ENCODE measurements around the gene NEAT1. TPM values are rescaled to one million over a fixed set of nuclear protein-coding genes. Genes with fewer than 3 reads are reported as not detected.
A peak's percentile ranks its signal among the peaks of the same experiment; 100 is the strongest.

The NEAT1 gene
- total RNA-seq, 1 experiment from 2014 or later: 564 TPM

DNA sequence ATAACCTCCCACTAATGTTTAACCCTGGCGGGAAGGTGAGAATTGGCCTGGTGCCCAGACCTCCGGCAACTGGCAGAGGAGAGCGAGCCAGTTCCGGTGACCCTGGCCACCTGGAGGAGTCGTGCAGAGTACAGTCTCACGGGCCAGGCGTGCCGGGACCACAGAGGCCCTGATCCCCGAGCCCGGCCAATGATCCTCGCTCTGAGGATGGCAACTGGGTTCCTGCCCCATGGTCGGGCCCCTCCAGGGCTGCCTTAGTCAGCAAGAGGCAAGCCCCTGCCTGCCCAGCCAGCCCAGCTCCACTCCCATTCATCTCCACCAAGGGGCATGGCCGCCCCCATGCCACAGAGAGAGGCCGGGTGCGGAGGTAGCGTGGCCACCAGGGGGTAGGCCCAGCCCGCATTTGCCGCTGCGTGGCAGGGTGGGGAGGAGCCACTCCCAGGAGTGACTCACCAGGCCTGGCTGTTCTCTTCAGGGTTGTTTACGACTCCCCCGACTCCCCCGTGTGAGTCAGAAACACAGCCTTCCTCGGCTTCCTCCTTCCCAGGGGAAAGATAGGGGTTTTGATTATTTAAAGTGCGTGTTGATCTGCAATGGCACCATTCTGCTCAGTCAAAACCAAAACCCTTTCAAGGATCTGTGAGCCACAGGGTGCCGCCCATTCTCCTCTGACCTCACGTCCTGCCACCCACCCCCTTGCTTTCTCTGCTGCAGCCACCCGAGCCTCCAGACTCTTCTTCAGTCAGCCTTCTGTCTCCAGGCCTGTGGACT, 40.4 kb upstream of the NEAT1 start, which contains the start of gene SLC25A45:
Gene SLC25A45, minus strand, starts transcription at position 614 of the 771 bp plus-strand sequence. CDS start 695 bp downstream, outside the sequence.
- peaks cover 55 to 69% of the 10 kb centered on the region in 2 experiments for H3K4me1 ChIP-seq (ENCODE audit: control insufficient read depth in 1 of 2, insufficient read depth in 2 of 2, low read length in 2 of 2)
- RAD21 ChIA-PET (ENCODE audit: low non-redundant PET in 1 of 2, low total read pairs in 2 of 2, uncharacterized antibody in 2 of 2, unreplicated experiment in 2 of 2): interaction anchor here in 1 of 2 experiments (1.3 kb wide), 1 partner anchor 111 kb away, joined by 3 read pairs; no protein-coding TSS in a partner anchor
- CTCF ChIA-PET: interaction anchor here (0.6 to 1.9 kb wide), 7 partner anchors 34 to 129 kb away, joined by 3 to 8 read pairs (median 5); no protein-coding TSS in a partner anchor

More for the DNA sequence above, 40.4 kb upstream of the NEAT1 start, which contains the start of gene SLC25A45:
- peak within 1 kb of the TSS; percentile 31 for H2AFZ ChIP-seq (ENCODE audit: low read depth, low read length, poor library complexity, severe bottlenecking)
- intact Hi-C loops (cut with micrococcal nuclease): loop anchor here (1.0 to 5.0 kb wide), 5 partner anchors 16 to 190 kb away; partner anchors contain the start of genes FAM89B and ZNRD2
- H3K4me2 ChIP-seq (ENCODE audit: low read length): peak within 1 kb of the TSS; percentile 85
- H3K4me3 ChIP-seq (replicated peaks in 1 of 2; ENCODE audit: low read depth in 1 of 2, low read length in 2 of 2): peak within 1 kb of the TSS; percentile 46 to 55
- peak within 1 kb of the TSS; percentile 70 for H3K9ac ChIP-seq (ENCODE audit: low read length)
- DNase-seq (ENCODE audit: low read depth, low spot score): peak; percentile 92
- ATAC-seq: peak; percentile 83
- POLR2A ChIA-PET: interaction anchor here (0.8 to 2.9 kb wide), 12 partner anchors 9 to 126 kb away, joined by 3 to 20 read pairs (median 4); partner anchors contain the start of genes MALAT1 and NEAT1
- TF ChIP-seq, protein P1, sequence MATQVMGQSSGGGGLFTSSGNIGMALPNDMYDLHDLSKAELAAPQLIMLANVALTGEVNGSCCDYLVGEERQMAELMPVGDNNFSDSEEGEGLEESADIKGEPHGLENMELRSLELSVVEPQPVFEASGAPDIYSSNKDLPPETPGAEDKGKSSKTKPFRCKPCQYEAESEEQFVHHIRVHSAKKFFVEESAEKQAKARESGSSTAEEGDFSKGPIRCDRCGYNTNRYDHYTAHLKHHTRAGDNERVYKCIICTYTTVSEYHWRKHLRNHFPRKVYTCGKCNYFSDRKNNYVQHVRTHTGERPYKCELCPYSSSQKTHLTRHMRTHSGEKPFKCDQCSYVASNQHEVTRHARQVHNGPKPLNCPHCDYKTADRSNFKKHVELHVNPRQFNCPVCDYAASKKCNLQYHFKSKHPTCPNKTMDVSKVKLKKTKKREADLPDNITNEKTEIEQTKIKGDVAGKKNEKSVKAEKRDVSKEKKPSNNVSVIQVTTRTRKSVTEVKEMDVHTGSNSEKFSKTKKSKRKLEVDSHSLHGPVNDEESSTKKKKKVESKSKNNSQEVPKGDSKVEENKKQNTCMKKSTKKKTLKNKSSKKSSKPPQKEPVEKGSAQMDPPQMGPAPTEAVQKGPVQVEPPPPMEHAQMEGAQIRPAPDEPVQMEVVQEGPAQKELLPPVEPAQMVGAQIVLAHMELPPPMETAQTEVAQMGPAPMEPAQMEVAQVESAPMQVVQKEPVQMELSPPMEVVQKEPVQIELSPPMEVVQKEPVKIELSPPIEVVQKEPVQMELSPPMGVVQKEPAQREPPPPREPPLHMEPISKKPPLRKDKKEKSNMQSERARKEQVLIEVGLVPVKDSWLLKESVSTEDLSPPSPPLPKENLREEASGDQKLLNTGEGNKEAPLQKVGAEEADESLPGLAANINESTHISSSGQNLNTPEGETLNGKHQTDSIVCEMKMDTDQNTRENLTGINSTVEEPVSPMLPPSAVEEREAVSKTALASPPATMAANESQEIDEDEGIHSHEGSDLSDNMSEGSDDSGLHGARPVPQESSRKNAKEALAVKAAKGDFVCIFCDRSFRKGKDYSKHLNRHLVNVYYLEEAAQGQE (IDR thresholded peaks at IDR 0.05; ENCODE audit: low read depth): no peak
- TF ChIP-seq SIN3A (IDR thresholded peaks at IDR 0.05; ENCODE audit: low read depth) (no peak), POLR2AphosphoS5 (IDR thresholded peaks at IDR 0.05; ENCODE audit: low read depth, low read length) (peak; percentile 53), CBX3 (IDR thresholded peaks at IDR 0.05; ENCODE audit: low read depth) (no peak), ZFX (IDR thresholded peaks at IDR 0.05) (peak; percentile 53; the same call in 1 of the 2 replicates), YY1 (IDR thresholded peaks at IDR 0.05; ENCODE audit: extremely low read depth, insufficient replicate concordance, low read depth, low read length) (peak; percentile 77), ELF1 (IDR thresholded peaks at IDR 0.05; ENCODE audit: borderline replicate concordance, low read depth) (no peak), TCF7L2 (IDR thresholded peaks at IDR 0.05; ENCODE audit: borderline replicate concordance, extremely low read depth, insufficient read depth, insufficient read length) (peak; percentile 30), EZH2 (IDR thresholded peaks at IDR 0.05) (no peak)
- TF ChIP-seq, protein P2, sequence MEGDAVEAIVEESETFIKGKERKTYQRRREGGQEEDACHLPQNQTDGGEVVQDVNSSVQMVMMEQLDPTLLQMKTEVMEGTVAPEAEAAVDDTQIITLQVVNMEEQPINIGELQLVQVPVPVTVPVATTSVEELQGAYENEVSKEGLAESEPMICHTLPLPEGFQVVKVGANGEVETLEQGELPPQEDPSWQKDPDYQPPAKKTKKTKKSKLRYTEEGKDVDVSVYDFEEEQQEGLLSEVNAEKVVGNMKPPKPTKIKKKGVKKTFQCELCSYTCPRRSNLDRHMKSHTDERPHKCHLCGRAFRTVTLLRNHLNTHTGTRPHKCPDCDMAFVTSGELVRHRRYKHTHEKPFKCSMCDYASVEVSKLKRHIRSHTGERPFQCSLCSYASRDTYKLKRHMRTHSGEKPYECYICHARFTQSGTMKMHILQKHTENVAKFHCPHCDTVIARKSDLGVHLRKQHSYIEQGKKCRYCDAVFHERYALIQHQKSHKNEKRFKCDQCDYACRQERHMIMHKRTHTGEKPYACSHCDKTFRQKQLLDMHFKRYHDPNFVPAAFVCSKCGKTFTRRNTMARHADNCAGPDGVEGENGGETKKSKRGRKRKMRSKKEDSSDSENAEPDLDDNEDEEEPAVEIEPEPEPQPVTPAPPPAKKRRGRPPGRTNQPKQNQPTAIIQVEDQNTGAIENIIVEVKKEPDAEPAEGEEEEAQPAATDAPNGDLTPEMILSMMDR (IDR thresholded peaks at IDR 0.05 in 2 of 3, conservative IDR thresholded peaks at IDR 0.05 in 1 of 3; ENCODE audit: borderline replicate concordance in 1 of 3, insufficient read depth in 1 of 3, low read depth in 2 of 3, low read length in 2 of 3): peak in 2 of 3 experiments; percentile 63 to 75; a peak in 4 of 6 replicates
- H3K36me3 ChIP-seq (ENCODE audit: control insufficient read depth in 1 of 2, insufficient read depth in 2 of 2, low read length in 2 of 2): no peaks in the 10 kb centered on the region
- no TSS peak for BruUV-seq (replicated peaks)
- H3K27ac ChIP-seq (ENCODE audit: low read depth, low read length): peak within 1 kb of the TSS; percentile 99
- no peaks in the 10 kb centered on the region for H3K27me3 ChIP-seq (ENCODE audit: insufficient read depth, low read length)
- H4K20me1 ChIP-seq (ENCODE audit: insufficient read depth): no peaks in the 10 kb centered on the region
- H3K79me2 ChIP-seq (ENCODE audit: insufficient read depth, low read length): peaks cover 6% of the 10 kb centered on the region; the same call in 1 of the 2 replicates
- no peaks in the 10 kb centered on the region for H3K9me2 ChIP-seq (ENCODE audit: insufficient read depth)
- H3K9me3 ChIP-seq (ENCODE audit: control insufficient read depth in 1 of 2, insufficient read depth in 1 of 2, low read depth in 1 of 2, low read length in 2 of 2): no peaks in the 10 kb centered on the region
